ENCODE results near the gene SLC1A5.

DNA sequence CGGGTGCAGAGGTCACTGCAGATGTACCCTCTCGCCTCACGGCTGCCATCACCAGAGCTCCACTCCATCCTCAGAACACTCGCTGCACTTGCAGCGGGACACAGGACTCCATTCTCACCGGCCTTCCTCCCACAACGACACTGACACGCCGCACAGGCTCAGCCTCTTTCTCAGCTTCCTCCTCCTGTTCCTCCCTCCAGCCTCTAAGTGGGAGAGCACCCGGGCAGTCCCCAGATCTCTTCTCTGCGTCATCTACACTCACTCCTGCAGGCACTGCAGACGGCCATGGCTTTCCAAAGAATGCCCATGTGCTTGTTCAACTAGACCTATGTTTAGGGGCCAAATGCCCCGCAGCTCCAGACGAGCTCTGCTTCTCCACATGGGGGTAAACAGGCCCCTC is 56.8 kb downstream of the SLC1A5 start:
- TF ChIP-seq, protein P1, sequence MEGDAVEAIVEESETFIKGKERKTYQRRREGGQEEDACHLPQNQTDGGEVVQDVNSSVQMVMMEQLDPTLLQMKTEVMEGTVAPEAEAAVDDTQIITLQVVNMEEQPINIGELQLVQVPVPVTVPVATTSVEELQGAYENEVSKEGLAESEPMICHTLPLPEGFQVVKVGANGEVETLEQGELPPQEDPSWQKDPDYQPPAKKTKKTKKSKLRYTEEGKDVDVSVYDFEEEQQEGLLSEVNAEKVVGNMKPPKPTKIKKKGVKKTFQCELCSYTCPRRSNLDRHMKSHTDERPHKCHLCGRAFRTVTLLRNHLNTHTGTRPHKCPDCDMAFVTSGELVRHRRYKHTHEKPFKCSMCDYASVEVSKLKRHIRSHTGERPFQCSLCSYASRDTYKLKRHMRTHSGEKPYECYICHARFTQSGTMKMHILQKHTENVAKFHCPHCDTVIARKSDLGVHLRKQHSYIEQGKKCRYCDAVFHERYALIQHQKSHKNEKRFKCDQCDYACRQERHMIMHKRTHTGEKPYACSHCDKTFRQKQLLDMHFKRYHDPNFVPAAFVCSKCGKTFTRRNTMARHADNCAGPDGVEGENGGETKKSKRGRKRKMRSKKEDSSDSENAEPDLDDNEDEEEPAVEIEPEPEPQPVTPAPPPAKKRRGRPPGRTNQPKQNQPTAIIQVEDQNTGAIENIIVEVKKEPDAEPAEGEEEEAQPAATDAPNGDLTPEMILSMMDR (IDR thresholded peaks at IDR 0.05), result no peak
- no peak for TF ChIP-seq POLR2A (IDR thresholded peaks at IDR 0.05)

Measured in esophagus squamous epithelium (tissue), 4 donors.